GM18505 (cell line): Measurements from ENCODE around the gene ANKRD33B.

Experiments
- ATAC-seq: cut with Tn5 transposase; IDR thresholded peaks from one replicate; pipeline ENCODE4 v1.9.1; 2021; ENCODE audit not compliant: unreplicated experiment
- POLR2A ChIP-seq: IDR thresholded peaks from 4 replicates; pipeline ENCODE4 v1.6.1; 2011; ENCODE audit warnings: borderline replicate concordance; ENCODE audit not compliant: insufficient read depth, insufficient read length; ENCODE audit errors: extremely low read depth

ANKRD33B gene

GRCh38 chr5:10607023-10607665, 43.3 kb downstream of the ANKRD33B start:
- TF ChIP-seq POLR2A, result peak; percentile 40
- ATAC-seq, result peak; percentile 90

GRCh38 chr5:10607666-10608073, 43.8 kb downstream of the ANKRD33B start:
- TF ChIP-seq POLR2A, result no peak
- ATAC-seq, result peak; percentile 55

GRCh38 chr5:10608081-10608480, 44.2 kb downstream of the ANKRD33B start:
- ATAC-seq, result peak; percentile 1

- no peak for TF ChIP-seq POLR2A
- ATAC-seq, result no peak
These were observed 46.2 kb downstream of the ANKRD33B start for GRCh38 chr5:10610058-10610457.

- TF ChIP-seq POLR2A, result no peak
- ATAC-seq, result no peak
These were observed 47.4 kb downstream of the ANKRD33B start for GRCh38 chr5:10611290-10611689.

- TF ChIP-seq POLR2A, result no peak
- no peak for ATAC-seq
These were observed 48.4 kb downstream of the ANKRD33B start for GRCh38 chr5:10612251-10612650.

- ATAC-seq, result no peak
These were observed 51.8 kb downstream of the ANKRD33B start for GRCh38 chr5:10615693-10616092.

GRCh38 chr5:10617103-10617502, 53.2 kb downstream of the ANKRD33B start:
- no peak for ATAC-seq
- no peak for TF ChIP-seq POLR2A

More at GRCh38 chr5:10615693-10616092, 51.8 kb downstream of the ANKRD33B start:
- no peak for TF ChIP-seq POLR2A

- no peak for TF ChIP-seq POLR2A
- ATAC-seq, result no peak
These were observed 54.4 kb downstream of the ANKRD33B start for GRCh38 chr5:10618311-10618710.

- no peak for TF ChIP-seq POLR2A
These were observed 55.8 kb downstream of the ANKRD33B start for GRCh38 chr5:10619649-10620048.

GRCh38 chr5:10620346-10620745, 56.5 kb downstream of the ANKRD33B start:
- no peak for ATAC-seq
- no peak for TF ChIP-seq POLR2A

More at GRCh38 chr5:10619649-10620048, 55.8 kb downstream of the ANKRD33B start:
- ATAC-seq, result no peak

- TF ChIP-seq POLR2A, result no peak
- ATAC-seq, result no peak
These were observed 58.0 kb downstream of the ANKRD33B start for GRCh38 chr5:10621832-10622231.

GRCh38 chr5:10622810-10623209, 58.9 kb downstream of the ANKRD33B start:
- no peak for TF ChIP-seq POLR2A
- ATAC-seq, result no peak

GRCh38 chr5:10623305-10623910, 59.5 kb downstream of the ANKRD33B start:
- TF ChIP-seq POLR2A, result no peak
- no peak for ATAC-seq

GRCh38 chr5:10624206-10624605, 60.3 kb downstream of the ANKRD33B start:
- TF ChIP-seq POLR2A, result no peak
- ATAC-seq, result no peak

GRCh38 chr5:10624679-10625078, 60.8 kb downstream of the ANKRD33B start:
- no peak for TF ChIP-seq POLR2A

More at GRCh38 chr5:10624679-10625078, 60.8 kb downstream of the ANKRD33B start:
- no peak for ATAC-seq
